MM.1S (cell line): ENCODE measurements around the gene ZNF823.

Experiments
- EZH2phosphoT487 ChIP-seq: fragments of 300-600 bp; sonication (generic); IDR thresholded peaks from 2 replicates; pipeline ENCODE4 v1.6.1; 2018; ENCODE audit warnings: antibody characterized with exemption, low read length
- TF ChIP-seq, protein P1 (sequence below): fragments of 300-600 bp; sonication (generic); IDR thresholded peaks from 2 replicates; pipeline ENCODE4 v1.5.1; 2016; ENCODE audit warnings: antibody characterized with exemption, low read length, mixed read lengths

DNA sequence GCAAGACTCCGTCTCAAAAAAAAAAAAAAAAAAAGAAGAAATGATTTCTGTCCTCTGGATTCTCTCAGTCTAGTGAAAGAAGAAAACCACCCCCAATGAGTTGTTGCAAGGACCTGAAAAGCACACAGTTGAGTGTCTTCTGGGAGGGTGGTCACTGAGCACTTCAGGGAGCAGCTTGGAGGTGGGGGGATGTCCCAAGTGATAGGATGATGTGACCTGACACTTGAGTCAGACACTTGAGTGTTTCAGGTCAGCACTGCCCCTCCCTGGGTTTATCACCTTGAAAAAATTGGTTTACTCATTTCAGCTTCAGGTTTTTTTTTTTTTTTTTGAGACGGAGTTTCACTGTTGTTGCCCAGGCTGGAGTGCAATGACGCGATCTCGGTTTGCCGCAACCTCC, 63.2 kb downstream of the ZNF823 start:
- TF ChIP-seq EZH2phosphoT487, result no peak
- TF ChIP-seq, protein P1, sequence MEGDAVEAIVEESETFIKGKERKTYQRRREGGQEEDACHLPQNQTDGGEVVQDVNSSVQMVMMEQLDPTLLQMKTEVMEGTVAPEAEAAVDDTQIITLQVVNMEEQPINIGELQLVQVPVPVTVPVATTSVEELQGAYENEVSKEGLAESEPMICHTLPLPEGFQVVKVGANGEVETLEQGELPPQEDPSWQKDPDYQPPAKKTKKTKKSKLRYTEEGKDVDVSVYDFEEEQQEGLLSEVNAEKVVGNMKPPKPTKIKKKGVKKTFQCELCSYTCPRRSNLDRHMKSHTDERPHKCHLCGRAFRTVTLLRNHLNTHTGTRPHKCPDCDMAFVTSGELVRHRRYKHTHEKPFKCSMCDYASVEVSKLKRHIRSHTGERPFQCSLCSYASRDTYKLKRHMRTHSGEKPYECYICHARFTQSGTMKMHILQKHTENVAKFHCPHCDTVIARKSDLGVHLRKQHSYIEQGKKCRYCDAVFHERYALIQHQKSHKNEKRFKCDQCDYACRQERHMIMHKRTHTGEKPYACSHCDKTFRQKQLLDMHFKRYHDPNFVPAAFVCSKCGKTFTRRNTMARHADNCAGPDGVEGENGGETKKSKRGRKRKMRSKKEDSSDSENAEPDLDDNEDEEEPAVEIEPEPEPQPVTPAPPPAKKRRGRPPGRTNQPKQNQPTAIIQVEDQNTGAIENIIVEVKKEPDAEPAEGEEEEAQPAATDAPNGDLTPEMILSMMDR, result no peak
